Stimulated activated CD8-positive, alpha-beta memory T cell treated with anti-CD3 and anti-CD28 coated beads, Interleukin-15, amount 100 ng/mL, for 48 hours (primary cell): ENCODE data around the gene CST7.

Experiments
- DNase-seq, 2 donors: peaks; one replicate each; pipeline ENCODE4 v3.0.0-alpha.2; 2020; ENCODE audit warnings: low read depth in 2 of 2

The CST7 gene

DNA sequence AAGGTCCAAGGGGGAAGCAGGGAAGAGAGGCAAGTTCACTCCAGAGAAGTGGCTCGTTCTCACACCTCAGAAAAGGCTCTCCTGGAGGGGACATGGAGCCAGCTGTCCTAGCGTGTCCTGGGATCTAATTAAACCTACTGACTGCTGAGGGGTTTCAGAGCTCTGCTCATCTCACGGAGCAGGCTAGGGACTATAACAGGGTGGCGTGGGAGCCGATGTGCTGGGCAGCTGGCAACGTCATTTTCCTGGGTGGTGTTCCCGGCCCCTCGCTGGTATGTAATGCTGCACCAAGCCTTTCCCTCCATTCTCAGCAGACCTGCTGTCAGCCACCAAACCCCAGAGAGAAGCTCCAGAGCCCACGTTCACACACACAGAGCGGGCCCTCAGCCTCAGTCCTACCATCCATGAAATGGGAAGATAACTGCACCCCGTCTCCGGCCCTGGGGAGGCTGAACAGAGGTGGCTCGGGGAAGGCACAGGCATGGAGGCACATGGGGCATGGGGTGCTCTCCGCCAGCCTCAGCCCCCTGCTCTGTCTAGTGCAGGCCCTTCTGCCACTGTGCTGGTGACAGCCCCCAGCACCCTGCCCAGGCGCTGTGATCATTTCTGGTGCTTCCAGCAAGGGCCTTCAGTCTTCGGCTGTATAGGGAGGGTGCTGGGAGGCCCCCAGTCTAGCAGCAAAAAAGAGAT lies 1.9 kb downstream of the CST7 start:
- no peak for DNase-seq

- DNase-seq = no peak
Observed at GRCh38 chr20:24951536-24952083, 2.5 kb downstream of the CST7 start.

DNA sequence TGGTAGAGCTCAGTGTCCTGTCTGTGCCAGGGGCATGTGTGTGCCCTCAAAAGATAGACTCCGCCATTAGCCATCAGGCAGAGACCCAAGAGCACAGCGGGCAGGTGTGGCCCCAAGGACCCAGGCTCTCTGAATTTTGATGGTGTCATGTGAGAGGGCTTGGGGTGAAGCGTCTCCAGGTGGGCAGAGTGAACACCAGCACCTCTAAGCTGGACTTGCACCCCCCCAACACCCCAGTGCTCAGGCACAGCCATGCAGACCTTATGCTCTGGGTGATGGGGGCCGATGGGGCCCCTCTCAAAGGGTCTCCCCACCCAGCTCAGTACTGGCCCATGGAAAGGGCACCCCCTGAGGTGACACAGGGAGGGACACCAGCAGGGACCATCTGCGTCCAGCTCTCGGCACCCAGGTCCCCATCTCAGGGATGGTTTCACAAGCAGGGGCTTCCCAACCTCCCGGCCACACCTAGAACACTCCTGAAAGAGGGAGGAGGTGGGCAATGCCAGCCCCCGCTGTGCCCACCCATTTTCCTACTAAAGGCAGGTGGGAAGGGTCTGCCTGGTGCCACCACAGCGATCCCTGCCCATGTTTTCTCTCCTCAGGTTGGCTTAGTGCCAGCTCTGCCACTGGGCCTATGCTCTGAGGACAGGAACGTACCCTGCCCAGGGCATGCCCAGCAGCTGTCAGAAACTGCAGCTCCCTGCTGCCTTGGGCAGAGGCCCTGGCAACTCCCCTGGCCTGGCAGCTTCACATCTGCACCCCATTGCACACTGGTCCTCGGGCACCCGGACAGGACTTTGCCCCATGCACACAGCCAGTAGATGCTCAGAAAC lies 3.5 kb downstream of the CST7 start:
- no peak for DNase-seq

DNA sequence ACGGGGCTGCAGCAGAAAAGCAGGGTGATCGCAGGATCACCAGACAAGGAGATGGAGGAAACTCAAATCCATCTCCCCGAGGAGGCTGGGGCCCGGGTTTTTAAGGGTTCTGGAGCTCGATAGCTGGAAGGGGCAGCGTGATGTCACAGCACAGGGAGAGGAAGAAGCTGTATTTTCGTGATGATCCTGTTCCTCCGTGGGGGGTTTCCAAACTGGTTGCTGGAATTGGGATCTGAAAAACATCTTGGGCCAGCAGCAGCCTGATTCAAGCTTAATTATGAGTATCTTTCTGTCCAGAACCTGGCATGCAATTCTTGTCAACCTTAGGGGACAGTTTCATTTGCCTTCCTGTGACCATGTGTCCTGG lies 4.1 kb downstream of the CST7 start:
- DNase-seq = no peak

GRCh38 chr20:24953621-24954133 lies 4.6 kb downstream of the CST7 start:
- DNase-seq = no peak

DNA sequence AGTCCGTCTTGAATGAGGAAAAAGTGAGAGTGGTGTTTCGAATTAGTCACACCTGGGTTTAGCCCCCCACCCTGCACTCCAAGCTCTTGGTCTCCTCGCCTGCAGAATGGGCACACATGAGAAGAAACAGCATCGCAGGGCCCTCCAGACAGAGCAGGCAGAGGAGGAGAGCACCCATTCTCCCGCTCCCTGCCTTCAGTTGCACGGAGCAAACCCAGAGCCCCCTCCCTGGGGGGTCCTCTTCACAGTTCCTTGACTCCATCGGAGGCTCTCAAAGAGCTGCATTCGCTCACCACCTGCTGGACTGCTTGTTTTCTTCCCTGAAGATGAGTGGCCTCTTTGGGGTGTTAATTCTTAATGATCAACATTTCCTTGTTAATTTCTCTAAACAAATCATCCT lies 5.1 kb downstream of the CST7 start:
- no peak for DNase-seq

- DNase-seq = no peak
Observed at GRCh38 chr20:24954566-24954965, 5.5 kb downstream of the CST7 start.

DNA sequence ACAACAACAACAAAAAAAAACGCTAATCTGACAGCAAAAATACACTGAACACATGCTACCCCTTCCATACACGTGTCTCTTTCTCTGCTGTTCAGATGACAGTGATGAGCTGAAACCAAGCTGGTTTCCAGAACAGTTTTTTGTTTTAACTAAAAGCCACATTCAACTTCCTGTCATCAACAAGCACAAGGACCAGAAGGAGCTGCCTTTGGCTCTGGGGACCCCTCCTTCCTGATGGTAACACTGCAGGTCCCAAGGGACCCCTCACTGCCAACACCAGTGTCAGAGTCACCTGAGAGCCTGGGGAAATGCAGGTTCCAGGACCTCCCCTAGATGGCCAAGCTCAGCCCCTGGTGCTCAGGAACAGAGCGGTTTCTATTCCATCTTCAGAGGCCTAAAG lies 6.0 kb downstream of the CST7 start:
- DNase-seq = no peak

DNA sequence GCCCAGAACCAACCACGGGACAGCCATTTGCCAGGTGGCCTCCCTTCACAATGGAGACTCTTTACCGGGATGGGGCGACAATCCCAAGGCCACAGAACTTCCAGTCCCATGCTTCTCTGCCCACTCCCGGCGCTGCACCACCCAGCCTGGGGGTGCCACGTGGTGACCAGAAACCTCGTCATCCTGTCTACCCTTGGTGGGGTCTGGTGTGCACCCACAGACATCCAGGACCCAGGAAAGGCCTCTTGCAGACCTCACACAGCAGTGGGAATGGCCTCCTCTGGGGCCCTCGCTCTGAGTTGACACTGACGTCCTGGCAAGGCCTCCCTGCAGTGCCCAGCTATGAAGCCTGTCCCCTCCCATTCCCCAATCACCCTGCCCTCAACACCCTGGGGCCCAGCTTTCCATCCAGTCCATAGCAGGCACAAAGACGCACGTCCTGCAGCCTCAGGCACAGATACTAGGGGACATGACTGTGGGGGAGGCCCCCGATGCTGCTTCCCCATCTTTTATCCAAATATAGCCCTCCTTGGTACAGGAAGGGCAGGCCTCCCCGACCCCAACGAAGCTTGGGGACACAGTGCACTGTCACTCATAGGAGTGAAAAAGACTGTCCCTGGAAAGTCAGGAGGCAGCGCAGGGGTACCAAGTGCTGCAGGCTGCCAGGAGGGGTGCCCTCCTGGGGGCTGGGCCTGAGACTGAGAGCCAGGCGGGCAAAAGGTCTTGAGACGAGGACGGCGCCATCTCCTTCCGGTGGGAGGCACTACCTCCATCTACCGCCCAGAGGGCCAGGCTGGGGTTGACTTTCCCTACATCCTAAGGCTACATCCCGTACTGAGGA lies 7.2 kb downstream of the CST7 start:
- no peak for DNase-seq

- DNase-seq = no peak
Observed at GRCh38 chr20:24957326-24958016, 8.4 kb downstream of the CST7 start.

GRCh38 chr20:24958506-24959385 lies 9.7 kb downstream of the CST7 start:
- no peak for DNase-seq

DNA sequence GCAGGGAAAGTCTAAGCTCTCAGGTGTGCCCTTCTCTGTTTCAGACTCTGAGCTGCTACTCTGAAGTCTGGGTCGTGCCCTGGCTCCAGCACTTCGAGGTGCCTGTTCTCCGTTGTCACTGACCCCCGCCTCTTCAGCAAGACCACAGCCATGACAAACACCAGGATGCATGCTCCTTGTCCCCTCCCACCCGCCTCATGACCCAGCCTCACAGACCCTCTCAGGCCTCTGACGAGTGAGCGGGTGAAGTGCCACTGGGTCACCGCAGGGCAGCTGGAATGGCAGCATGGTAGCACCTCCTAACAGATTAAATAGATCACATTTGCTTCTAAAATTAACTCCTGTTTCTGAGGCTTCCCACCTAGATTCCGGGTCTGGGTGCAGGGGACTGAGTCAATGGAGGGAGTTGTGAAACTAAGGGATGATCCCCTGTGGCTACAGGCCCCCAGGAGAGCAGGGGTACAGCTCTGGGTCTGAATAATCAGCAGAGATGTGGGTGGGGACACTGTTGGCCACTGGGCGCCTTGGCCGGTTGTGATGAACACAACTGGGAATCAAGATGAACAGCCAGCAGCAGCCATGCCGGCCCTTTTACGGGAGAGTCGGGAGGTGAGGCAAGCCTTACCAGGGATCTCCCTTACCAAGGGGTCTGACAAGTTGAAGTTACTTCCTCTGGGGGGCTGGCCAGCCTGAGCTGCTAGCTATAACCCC lies 10.7 kb downstream of the CST7 start:
- DNase-seq = no peak

DNA sequence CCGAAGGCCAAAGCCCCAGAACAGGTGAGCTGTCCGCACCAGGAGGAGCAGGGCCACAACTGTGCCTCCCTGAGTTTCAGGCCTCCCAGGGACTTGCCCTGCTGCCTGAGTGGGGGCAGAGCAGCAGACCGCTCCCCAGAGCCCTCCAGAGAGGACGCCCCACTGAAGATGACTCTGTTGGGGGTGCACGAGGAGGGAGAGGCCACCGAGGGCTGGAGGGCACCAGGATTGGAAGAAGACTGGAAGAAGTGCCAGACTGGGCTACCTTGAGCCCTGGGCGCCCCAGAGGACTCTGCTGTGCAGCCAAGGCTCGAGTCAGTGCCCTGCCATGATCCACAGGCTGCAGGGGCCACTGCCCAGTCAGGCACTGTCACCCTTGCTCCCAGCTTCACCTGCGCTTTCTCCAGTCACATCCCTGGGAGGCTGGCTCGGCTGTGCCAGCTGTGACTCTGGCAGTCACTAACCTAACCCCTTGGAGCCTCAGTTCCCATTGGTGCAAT lies 11.3 kb downstream of the CST7 start:
- DNase-seq = no peak

- no peak for DNase-seq
Observed at GRCh38 chr20:24960861-24961260, 11.8 kb downstream of the CST7 start.

- DNase-seq = no peak
Observed at GRCh38 chr20:24961384-24962181, 12.5 kb downstream of the CST7 start.

DNA sequence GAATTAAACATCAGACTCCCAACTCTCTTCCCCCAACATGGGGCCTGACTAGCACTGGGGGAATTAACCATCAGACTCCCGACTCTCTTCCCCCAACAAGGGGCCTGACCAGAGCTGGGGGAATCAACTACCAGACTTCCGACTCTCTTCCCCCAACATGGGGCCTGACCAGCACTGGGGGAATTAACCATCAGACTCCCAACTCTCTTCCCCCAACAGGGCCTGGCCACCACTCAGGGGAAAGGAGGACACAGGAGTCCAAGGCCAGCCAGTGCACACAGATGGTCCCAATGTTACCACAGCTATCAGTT lies 13.1 kb downstream of the CST7 start:
- DNase-seq = no peak

GRCh38 chr20:24962510-24962909 lies 13.4 kb downstream of the CST7 start:
- DNase-seq = no peak

- DNase-seq = no peak
Observed at GRCh38 chr20:24963672-24964505, 14.8 kb downstream of the CST7 start.
